ENCODE data around the gene C11orf21. TPM values are rescaled to one million over a fixed set of nuclear protein-coding genes. Genes with fewer than 3 reads are reported as not detected.

The C11orf21 gene
- total RNA-seq, 2 experiments from 2014 or later = 0.47 to 2.5 TPM

DNA sequence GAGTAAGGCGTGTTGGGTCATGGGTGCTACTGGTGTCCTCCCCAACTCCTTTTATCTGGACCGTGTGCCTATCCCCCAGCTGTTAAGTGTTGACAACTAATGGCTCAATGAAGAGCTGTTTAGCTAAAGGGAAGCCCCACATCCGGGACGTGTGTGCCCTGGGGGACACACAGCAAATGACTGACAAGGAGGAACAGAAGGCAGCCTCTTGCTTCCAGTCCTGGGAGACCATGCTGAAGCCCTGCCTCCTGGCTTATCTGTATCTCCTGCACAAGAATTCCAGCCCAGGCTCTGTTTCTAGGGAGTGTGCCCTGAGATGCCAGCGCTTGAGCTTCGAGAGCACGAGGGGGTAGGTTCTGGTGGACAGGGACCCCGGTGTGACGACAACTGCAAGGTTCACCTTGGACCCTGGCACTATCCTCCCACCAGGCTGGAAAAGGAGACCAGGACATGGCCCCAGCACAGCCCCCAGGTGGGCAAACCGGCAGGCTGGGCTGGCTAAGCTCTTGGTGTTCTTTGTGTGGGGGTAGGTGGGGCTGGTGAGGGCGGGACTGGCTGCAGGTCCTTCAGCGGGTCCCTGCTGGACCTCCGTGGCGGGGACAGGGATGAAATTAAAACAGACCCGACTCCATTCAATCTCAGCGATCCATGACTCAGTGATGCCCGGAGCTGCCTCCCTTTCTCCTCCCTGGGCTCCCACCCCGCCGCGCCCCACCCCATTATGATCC is 52.4 kb downstream of the C11orf21 start:
- CTCF ChIA-PET (ENCODE audit: unreplicated experiment) = no interaction called here

DNA sequence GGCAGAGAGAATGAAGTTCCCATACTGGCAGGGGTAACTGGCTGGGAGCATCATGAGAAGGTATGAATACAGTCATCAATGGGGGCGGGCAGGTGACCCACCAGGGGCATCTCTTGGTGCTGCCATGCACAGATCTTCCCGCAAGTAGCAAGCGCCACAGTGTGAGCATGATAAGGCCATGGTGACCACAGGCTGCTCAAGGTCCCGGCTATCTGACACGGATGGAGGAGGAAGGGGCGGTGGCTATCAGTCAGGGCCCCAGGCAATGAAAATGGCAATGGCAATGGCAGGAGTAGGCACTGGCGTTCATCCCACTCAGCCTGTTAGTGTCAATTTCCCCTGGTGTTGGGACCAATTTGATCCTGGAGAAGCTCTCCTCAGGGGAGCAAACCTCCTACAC is 53.0 kb downstream of the C11orf21 start:
- Histone ChIP-seq H3K9me2 (ENCODE audit: insufficient read depth, low read length) (no peaks in the 10 kb centered on the region), H3K4me3 (ENCODE audit: low read depth, low read length, poor library complexity, severe bottlenecking) (no peak overlapping the region), H2AFZ (ENCODE audit: low read length) (no peak overlapping the region), H3K27ac (ENCODE audit: low read depth, low read length, poor library complexity, severe bottlenecking) (no peak overlapping the region), H3K79me2 (ENCODE audit: insufficient read depth, low read depth, low read length) (no peaks in the 10 kb centered on the region), H3K4me2 (ENCODE audit: low read length) (no peak overlapping the region), H3K36me3 (ENCODE audit: insufficient read depth, low read length) (no peaks in the 10 kb centered on the region), H3K9me3 (ENCODE audit: low read length) (no peaks in the 10 kb centered on the region), H3K4me1 (ENCODE audit: insufficient read depth, low read length, poor library complexity, severe bottlenecking) (no peaks in the 10 kb centered on the region), H4K20me1 (ENCODE audit: insufficient read depth, low read length) (no peaks in the 10 kb centered on the region)
- ChIA-PET CTCF (ENCODE audit: unreplicated experiment) (no interaction called here), POLR2A (no interaction called here)
- no peak for TF ChIP-seq EZH2phosphoT487 (IDR thresholded peaks at IDR 0.05; ENCODE audit: borderline replicate concordance, low read depth, low read length)
- TF ChIP-seq, protein P1, sequence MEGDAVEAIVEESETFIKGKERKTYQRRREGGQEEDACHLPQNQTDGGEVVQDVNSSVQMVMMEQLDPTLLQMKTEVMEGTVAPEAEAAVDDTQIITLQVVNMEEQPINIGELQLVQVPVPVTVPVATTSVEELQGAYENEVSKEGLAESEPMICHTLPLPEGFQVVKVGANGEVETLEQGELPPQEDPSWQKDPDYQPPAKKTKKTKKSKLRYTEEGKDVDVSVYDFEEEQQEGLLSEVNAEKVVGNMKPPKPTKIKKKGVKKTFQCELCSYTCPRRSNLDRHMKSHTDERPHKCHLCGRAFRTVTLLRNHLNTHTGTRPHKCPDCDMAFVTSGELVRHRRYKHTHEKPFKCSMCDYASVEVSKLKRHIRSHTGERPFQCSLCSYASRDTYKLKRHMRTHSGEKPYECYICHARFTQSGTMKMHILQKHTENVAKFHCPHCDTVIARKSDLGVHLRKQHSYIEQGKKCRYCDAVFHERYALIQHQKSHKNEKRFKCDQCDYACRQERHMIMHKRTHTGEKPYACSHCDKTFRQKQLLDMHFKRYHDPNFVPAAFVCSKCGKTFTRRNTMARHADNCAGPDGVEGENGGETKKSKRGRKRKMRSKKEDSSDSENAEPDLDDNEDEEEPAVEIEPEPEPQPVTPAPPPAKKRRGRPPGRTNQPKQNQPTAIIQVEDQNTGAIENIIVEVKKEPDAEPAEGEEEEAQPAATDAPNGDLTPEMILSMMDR (conservative IDR thresholded peaks at IDR 0.05; ENCODE audit: low read length) = no peak
- no TSS peak for BruUV-seq (replicated peaks)
- intact Hi-C loops (cut with micrococcal nuclease; ENCODE audit: unreplicated experiment) = no loop called here
- DNase-seq (ENCODE audit: low spot score) = no peak

More for the DNA sequence above, 52.4 kb downstream of the C11orf21 start:
- H3K9me3 ChIP-seq (ENCODE audit: low read length) = no peaks in the 10 kb centered on the region
- intact Hi-C loops (cut with micrococcal nuclease; ENCODE audit: unreplicated experiment) = no loop called here
- no peaks in the 10 kb centered on the region for H3K4me1 ChIP-seq (ENCODE audit: insufficient read depth, low read length, poor library complexity, severe bottlenecking)
- no peaks in the 10 kb centered on the region for H3K9me2 ChIP-seq (ENCODE audit: insufficient read depth, low read length)
- no peaks in the 10 kb centered on the region for H3K36me3 ChIP-seq (ENCODE audit: insufficient read depth, low read length)
- H3K4me3 ChIP-seq (ENCODE audit: low read depth, low read length, poor library complexity, severe bottlenecking) = no peak overlapping the region
- no peak overlapping the region for H3K27ac ChIP-seq (ENCODE audit: low read depth, low read length, poor library complexity, severe bottlenecking)
- H4K20me1 ChIP-seq (ENCODE audit: insufficient read depth, low read length) = no peaks in the 10 kb centered on the region
- BruUV-seq (replicated peaks) = no TSS peak
- H3K79me2 ChIP-seq (ENCODE audit: insufficient read depth, low read depth, low read length) = no peaks in the 10 kb centered on the region
- DNase-seq (ENCODE audit: low spot score) = no peak
- POLR2A ChIA-PET = no interaction called here
- no peak overlapping the region for H2AFZ ChIP-seq (ENCODE audit: low read length)
- no peak overlapping the region for H3K4me2 ChIP-seq (ENCODE audit: low read length)
- no peak for TF ChIP-seq EZH2phosphoT487 (IDR thresholded peaks at IDR 0.05; ENCODE audit: borderline replicate concordance, low read depth, low read length)

DNA sequence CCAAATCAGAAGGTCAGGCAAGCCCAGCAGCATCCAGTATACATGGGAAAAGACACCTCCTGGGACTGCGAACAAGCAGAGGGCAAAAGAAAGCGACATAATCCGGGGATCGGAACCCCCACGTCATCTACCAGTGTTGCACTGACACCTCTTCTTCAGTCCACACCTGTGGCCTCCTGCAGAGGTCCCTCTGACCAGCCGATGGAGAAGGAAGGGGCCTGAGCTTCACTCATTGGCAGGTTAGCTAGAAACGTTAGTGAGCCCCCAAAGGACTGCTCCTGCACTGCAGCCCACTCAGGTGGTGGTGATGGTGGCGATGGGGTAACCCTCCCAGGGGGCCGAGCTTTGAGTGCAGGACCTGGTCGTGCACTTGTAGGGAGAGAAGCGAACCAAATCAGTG is 53.5 kb downstream of the C11orf21 start:
- CTCF ChIA-PET (ENCODE audit: unreplicated experiment) = interaction anchor here (0.5 kb wide), 1 partner anchor 1287 kb away, joined by 3 read pairs; no protein-coding TSS in a partner anchor
- intact Hi-C loops (cut with micrococcal nuclease; ENCODE audit: unreplicated experiment) = no loop called here
- Histone ChIP-seq H3K4me1 (ENCODE audit: insufficient read depth, low read length, poor library complexity, severe bottlenecking) (no peaks in the 10 kb centered on the region), H3K9me2 (ENCODE audit: insufficient read depth, low read length) (no peaks in the 10 kb centered on the region), H3K4me2 (ENCODE audit: low read length) (no peak overlapping the region), H3K9me3 (ENCODE audit: low read length) (no peaks in the 10 kb centered on the region), H3K27ac (ENCODE audit: low read depth, low read length, poor library complexity, severe bottlenecking) (no peak overlapping the region), H3K79me2 (ENCODE audit: insufficient read depth, low read depth, low read length) (no peaks in the 10 kb centered on the region), H3K36me3 (ENCODE audit: insufficient read depth, low read length) (no peaks in the 10 kb centered on the region), H3K4me3 (ENCODE audit: low read depth, low read length, poor library complexity, severe bottlenecking) (no peak overlapping the region), H4K20me1 (ENCODE audit: insufficient read depth, low read length) (no peaks in the 10 kb centered on the region), H2AFZ (ENCODE audit: low read length) (no peak overlapping the region)
- DNase-seq (ENCODE audit: low spot score) = no peak
- POLR2A ChIA-PET = no interaction called here
- TF ChIP-seq, protein P1 (conservative IDR thresholded peaks at IDR 0.05; ENCODE audit: low read length) = no peak
- no peak for TF ChIP-seq EZH2phosphoT487 (IDR thresholded peaks at IDR 0.05; ENCODE audit: borderline replicate concordance, low read depth, low read length)
- no TSS peak for BruUV-seq (replicated peaks)

Measured in OCI-LY7 (cell line).